Measurements from ENCODE around the gene ZNF22. TPM values are rescaled to one million over a fixed set of nuclear protein-coding genes. Genes with fewer than 3 reads are reported as not detected.

The ZNF22 gene
- total and polyA plus RNA-seq, 7 donors = 12.9 to 29.9 (median 18.3) TPM

GRCh38 chr10:44965104-44965503 is 35.6 kb upstream of the ZNF22 start:
- Histone ChIP-seq H3K27me3 (no peaks in the 10 kb centered on the region), H3K9me3 (no peaks in the 10 kb centered on the region), H3K4me1 (peaks cover 0 to 65% (median 25%) of the 10 kb centered on the region in 4 donors), H3K36me3 (peaks cover 0 to 4% (median 2%) of the 10 kb centered on the region in 4 donors), H3K27ac (peak overlapping the region; percentile 35 to 93 (median 90)), H3K4me3 (no peak overlapping the region)
- TF ChIP-seq POLR2AphosphoS5 (IDR thresholded peaks at IDR 0.05) (no peak), EP300 (IDR thresholded peaks at IDR 0.05) (no peak), POLR2A (IDR thresholded peaks at IDR 0.05) (no peak), CTCF (IDR thresholded peaks at IDR 0.05) (no peak)
- no peak for DNase-seq
- intact Hi-C loops (cut with DNase I) = no loop called here
- 91 to 94% methylated on average over 1 of the region's 1 CpG for WGBS, 2 donors

DNA sequence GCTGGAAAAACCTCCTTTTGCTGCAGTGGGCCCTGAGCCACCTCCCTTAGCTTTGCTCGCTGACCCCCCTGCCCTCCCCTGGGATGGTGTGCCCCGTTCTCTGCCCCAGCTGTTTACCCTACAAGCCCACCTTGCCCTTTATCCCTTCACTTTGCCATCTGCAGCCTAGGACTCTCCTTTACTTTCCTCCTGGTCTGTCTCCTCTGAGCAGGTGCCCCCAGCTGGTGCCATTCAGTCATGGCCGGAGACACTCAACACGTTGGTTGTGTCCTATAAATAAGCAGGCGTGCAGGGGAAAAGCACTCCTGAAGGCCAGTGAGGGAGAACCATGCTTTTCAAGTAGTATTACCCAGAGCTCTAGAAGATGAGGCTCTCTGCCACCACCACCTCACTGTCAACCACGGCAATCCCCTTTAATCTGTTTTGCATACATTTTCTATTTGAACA is 35.0 kb upstream of the ZNF22 start:
- Histone ChIP-seq H3K4me1 (peaks cover 0 to 59% (median 20%) of the 10 kb centered on the region in 4 donors), H3K27ac (peak overlapping the region; percentile 35 to 93 (median 90)), H3K9me3 (no peaks in the 10 kb centered on the region), H3K27me3 (no peaks in the 10 kb centered on the region), H3K36me3 (peaks cover 0 to 10% (median 2%) of the 10 kb centered on the region in 4 donors), H3K4me3 (no peak overlapping the region)
- intact Hi-C loops (cut with DNase I) = no loop called here
- 74 to 87% methylated on average over 6 of the region's 6 CpGs for WGBS, 2 donors
- TF ChIP-seq EP300 (IDR thresholded peaks at IDR 0.05) = no peak
- no peak for TF ChIP-seq CTCF (IDR thresholded peaks at IDR 0.05)
- no peak for TF ChIP-seq POLR2AphosphoS5 (IDR thresholded peaks at IDR 0.05)
- TF ChIP-seq POLR2A (IDR thresholded peaks at IDR 0.05) = no peak
- no peak for DNase-seq

GRCh38 chr10:44966129-44966815 is 34.5 kb upstream of the ZNF22 start:
- no peak for DNase-seq
- intact Hi-C loops (cut with DNase I) = no loop called here
- peaks cover 0 to 57% (median 17%) of the 10 kb centered on the region in 4 donors for H3K4me1 ChIP-seq

DNA sequence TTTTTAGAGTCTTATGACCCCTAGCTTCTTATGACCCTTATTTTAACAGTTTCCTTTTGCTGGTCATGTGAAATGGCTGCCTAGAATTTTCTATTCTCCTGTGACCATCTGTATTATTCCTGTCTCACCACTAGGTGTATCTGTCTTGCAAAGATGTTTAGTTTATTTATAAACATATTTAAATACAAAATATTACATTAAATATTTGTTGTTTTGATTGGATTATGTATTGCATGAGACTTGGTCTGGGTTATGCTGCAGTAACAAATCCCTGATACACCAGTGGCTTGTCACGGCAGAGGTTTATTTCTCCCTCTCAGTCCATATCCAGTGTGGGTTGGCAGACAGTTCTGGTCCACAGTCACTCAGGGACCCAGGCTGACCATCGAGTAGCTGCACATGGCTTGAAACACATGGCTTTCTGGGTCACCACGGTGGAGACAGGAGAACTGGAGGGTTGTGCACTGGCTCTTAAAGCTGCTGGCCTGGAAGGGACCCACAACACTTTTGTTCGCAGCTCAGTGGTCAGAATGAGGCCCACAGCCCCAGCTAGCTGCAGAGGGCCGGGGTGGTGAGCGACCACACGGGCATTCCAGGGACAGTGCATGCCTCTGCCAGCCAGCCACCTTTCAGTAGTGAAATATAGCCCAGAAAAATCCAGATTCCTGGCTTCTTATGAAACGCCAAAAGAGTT is 33.8 kb upstream of the ZNF22 start:
- Histone ChIP-seq H3K36me3 (peaks cover 0 to 23% (median 6%) of the 10 kb centered on the region in 4 donors), H3K27me3 (no peaks in the 10 kb centered on the region), H3K4me1 (peaks cover 0 to 52% (median 17%) of the 10 kb centered on the region in 4 donors), H3K27ac (peak overlapping the region; percentile 38 to 93 (median 74)), H3K9me3 (no peaks in the 10 kb centered on the region), H3K4me3 (no peak overlapping the region)
- DNase-seq = no peak
- intact Hi-C loops (cut with DNase I) = no loop called here
- WGBS, 2 donors = 91 to 95% methylated on average over 8 of the region's 8 CpGs
- TF ChIP-seq CTCF (IDR thresholded peaks at IDR 0.05) = no peak
- no peak for TF ChIP-seq POLR2AphosphoS5 (IDR thresholded peaks at IDR 0.05)
- no peak for TF ChIP-seq EP300 (IDR thresholded peaks at IDR 0.05)
- TF ChIP-seq POLR2A (IDR thresholded peaks at IDR 0.05) = no peak

More at GRCh38 chr10:44966129-44966815, 34.5 kb upstream of the ZNF22 start:
- no peak overlapping the region for H3K4me3 ChIP-seq
- H3K27me3 ChIP-seq = no peaks in the 10 kb centered on the region
- no peak for TF ChIP-seq EP300 (IDR thresholded peaks at IDR 0.05)
- no peak for TF ChIP-seq POLR2AphosphoS5 (IDR thresholded peaks at IDR 0.05)
- TF ChIP-seq POLR2A (IDR thresholded peaks at IDR 0.05) = no peak
- TF ChIP-seq CTCF (IDR thresholded peaks at IDR 0.05) = no peak
- peaks cover 0 to 16% (median 2%) of the 10 kb centered on the region in 4 donors for H3K36me3 ChIP-seq
- H3K9me3 ChIP-seq = no peaks in the 10 kb centered on the region
- H3K27ac ChIP-seq = peak overlapping the region; percentile 35 to 93 (median 90)
- 67 to 77% methylated on average over 8 of the region's 8 CpGs for WGBS, 2 donors
